Measurements from ENCODE around the gene MBOAT2.

GRCh38 chr2:8855010-8855409 is 148.5 kb downstream of the MBOAT2 start:
- no peak for TF ChIP-seq CTCF (conservative IDR thresholded peaks at IDR 0.05; ENCODE audit: low read length)
- TF ChIP-seq EZH2phosphoT487 (IDR thresholded peaks at IDR 0.05; ENCODE audit: borderline replicate concordance): no peak

Data from Loucy (cell line).